Measurements from ENCODE around the gene CNFN. TPM values are rescaled to one million over a fixed set of nuclear protein-coding genes. Genes with fewer than 3 reads are reported as not detected.

Gene CNFN
- total RNA-seq, 1 experiment from 2014 or later: 4.6 TPM

- Histone ChIP-seq H3K27ac (ENCODE audit: low read length) (no peak overlapping the region), H3K27me3 (ENCODE audit: control insufficient read depth, insufficient read depth, low read length) (no peaks in the 10 kb centered on the region), H3K9me3 (ENCODE audit: control insufficient read depth, insufficient read depth, low read depth, low read length) (no peaks in the 10 kb centered on the region), H3K4me3 (ENCODE audit: low read depth in 2 of 2, low read length in 2 of 2) (no peak overlapping the region), H3K4me1 (ENCODE audit: control insufficient read depth, insufficient read depth, low read length) (no peaks in the 10 kb centered on the region; the same call in 1 of the 2 replicates), H3K36me3 (ENCODE audit: control insufficient read depth, insufficient read depth, low read length) (no peaks in the 10 kb centered on the region)
- no peak for DNase-seq (ENCODE audit: low read depth, low spot score)
- in situ Hi-C loops (cut with HindIII; ENCODE audit: low pct_unique_long_range_greater_than_20kb, low sequenced_read_pairs): no loop called here
- ChIA-PET POLR2A (no interaction called here), CTCF (interaction anchor here (0.7 to 1.0 kb wide), 2 partner anchors 18 to 1380 kb away, joined by 3 to 4 read pairs; no protein-coding TSS in a partner anchor)
- TF ChIP-seq REST (IDR thresholded peaks at IDR 0.05; ENCODE audit: insufficient read depth in 1 of 2, low read depth in 2 of 2, low read length in 1 of 2) (no peak), SIN3A (IDR thresholded peaks at IDR 0.05; ENCODE audit: borderline replicate concordance, insufficient read depth, low read depth, low read length) (no peak), TCF7L2 (IDR thresholded peaks at IDR 0.05; ENCODE audit: low read depth, low read length) (no peak), POLR2AphosphoS5 (IDR thresholded peaks at IDR 0.05; ENCODE audit: low read depth, low read length) (no peak)
- TF ChIP-seq, protein P1, sequence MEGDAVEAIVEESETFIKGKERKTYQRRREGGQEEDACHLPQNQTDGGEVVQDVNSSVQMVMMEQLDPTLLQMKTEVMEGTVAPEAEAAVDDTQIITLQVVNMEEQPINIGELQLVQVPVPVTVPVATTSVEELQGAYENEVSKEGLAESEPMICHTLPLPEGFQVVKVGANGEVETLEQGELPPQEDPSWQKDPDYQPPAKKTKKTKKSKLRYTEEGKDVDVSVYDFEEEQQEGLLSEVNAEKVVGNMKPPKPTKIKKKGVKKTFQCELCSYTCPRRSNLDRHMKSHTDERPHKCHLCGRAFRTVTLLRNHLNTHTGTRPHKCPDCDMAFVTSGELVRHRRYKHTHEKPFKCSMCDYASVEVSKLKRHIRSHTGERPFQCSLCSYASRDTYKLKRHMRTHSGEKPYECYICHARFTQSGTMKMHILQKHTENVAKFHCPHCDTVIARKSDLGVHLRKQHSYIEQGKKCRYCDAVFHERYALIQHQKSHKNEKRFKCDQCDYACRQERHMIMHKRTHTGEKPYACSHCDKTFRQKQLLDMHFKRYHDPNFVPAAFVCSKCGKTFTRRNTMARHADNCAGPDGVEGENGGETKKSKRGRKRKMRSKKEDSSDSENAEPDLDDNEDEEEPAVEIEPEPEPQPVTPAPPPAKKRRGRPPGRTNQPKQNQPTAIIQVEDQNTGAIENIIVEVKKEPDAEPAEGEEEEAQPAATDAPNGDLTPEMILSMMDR (IDR thresholded peaks at IDR 0.05): no peak
- no peak for ATAC-seq
- BruUV-seq (replicated peaks): no TSS peak
- intact Hi-C loops (cut with micrococcal nuclease; ENCODE audit: unreplicated experiment): no loop called here
These were observed 31.0 kb upstream of the CNFN start for GRCh38 chr19:42421101-42421500.

DNA sequence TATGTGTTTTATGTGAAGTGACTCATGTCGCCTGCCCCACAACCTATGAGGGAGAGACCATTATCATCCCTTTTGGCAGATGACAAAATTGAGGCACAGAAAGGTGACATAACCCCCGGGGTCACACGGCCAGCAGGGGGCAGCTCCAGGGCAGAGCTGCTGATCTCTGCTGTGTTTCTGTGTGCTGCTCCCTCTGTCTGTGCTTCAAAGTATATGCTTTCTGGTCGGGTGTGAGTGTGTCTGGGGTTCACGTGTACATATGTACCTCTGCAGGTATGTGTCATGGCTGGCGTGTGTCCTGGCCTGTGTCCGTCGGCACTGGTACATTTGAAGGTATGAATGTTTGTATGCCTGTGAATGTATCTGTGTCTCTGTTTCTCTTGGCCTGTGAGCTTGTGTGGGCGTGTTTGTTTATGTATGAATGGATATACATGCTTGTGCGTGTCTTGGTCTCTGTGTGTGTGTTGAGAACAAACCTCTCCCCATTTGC is 30.0 kb upstream of the CNFN start:
- intact Hi-C loops (cut with micrococcal nuclease; ENCODE audit: unreplicated experiment): no loop called here
- no peak overlapping the region for H3K27ac ChIP-seq (ENCODE audit: low read length)
- no peak overlapping the region for H3K4me3 ChIP-seq (ENCODE audit: low read depth in 2 of 2, low read length in 2 of 2)
- no peaks in the 10 kb centered on the region for H3K36me3 ChIP-seq (ENCODE audit: control insufficient read depth, insufficient read depth, low read length)
- DNase-seq (ENCODE audit: low read depth, low spot score) (no peak), ATAC-seq (peak; percentile 77)
- no peaks in the 10 kb centered on the region for H3K27me3 ChIP-seq (ENCODE audit: control insufficient read depth, insufficient read depth, low read length)
- in situ Hi-C loops (cut with HindIII; ENCODE audit: low pct_unique_long_range_greater_than_20kb, low sequenced_read_pairs): no loop called here
- no peaks in the 10 kb centered on the region; the same call in 1 of the 2 replicates for H3K4me1 ChIP-seq (ENCODE audit: control insufficient read depth, insufficient read depth, low read length)
- POLR2A ChIA-PET: interaction anchor here (0.7 kb wide), 1 partner anchor 14 kb away, joined by 8 read pairs; no protein-coding TSS in a partner anchor
- no peaks in the 10 kb centered on the region for H3K9me3 ChIP-seq (ENCODE audit: control insufficient read depth, insufficient read depth, low read depth, low read length)
- CTCF ChIA-PET: interaction anchor here (0.6 to 1.5 kb wide), 2 partner anchors 21 to 33 kb away, joined by 4 to 8 read pairs; no protein-coding TSS in a partner anchor
- TF ChIP-seq POLR2AphosphoS5 (IDR thresholded peaks at IDR 0.05; ENCODE audit: low read depth, low read length): no peak
- TF ChIP-seq, protein P1 (IDR thresholded peaks at IDR 0.05): peak; percentile 87
- BruUV-seq (replicated peaks): no TSS peak

Data from Panc1 (cell line).